Lung microvascular endothelial cell (primary cell): Measurements from ENCODE around the gene TMEM151B. TPM values are rescaled to one million over a fixed set of nuclear protein-coding genes. Genes with fewer than 3 reads are reported as not detected.
A peak's percentile ranks its signal among the peaks of the same experiment; 100 is the strongest.

Experiments used
- DNase-seq, 2 donors: peaks; one replicate each; pipeline versions ENCODE4 v3.0.0 to v3.0.0-alpha.2; 2010; ENCODE audit warnings: low read depth in 2 of 2
- total RNA-seq: library from RNA; depleted of rRNA; stranded (reverse); fragments of >200 nt; gene quantifications from 2 replicates; pipeline ENCODE4 v1.2.1, GENCODE V29; 2014

TMEM151B gene
- total RNA-seq, 1 donor from 2014 or later: not detected

- DNase-seq: no peak
Observed at GRCh38 chr6:44264154-44265006, 5.9 kb upstream of the TMEM151B start.

GRCh38 chr6:44265007-44265721 lies 5.1 kb upstream of the TMEM151B start, which contains the start of gene NFKBIE:
Gene NFKBIE, minus strand, starts transcription at chr6:44265551. Its CDS starts 205 bp downstream, at chr6:44265346.
- DNase-seq: peak; percentile 91 to 94

- no peak for DNase-seq
Observed at GRCh38 chr6:44265722-44266233, 4.5 kb upstream of the TMEM151B start.

GRCh38 chr6:44266347-44266746 lies 3.9 kb upstream of the TMEM151B start:
- DNase-seq: no peak

GRCh38 chr6:44267252-44267651 lies 3.0 kb upstream of the TMEM151B start:
- no peak for DNase-seq

- DNase-seq: peak; percentile 55 to 75
Observed at GRCh38 chr6:44268095-44268628, 2.1 kb upstream of the TMEM151B start.

- DNase-seq: no peak
Observed at GRCh38 chr6:44269178-44269920, 901 bp upstream of the TMEM151B start.

- DNase-seq: no peak
Observed at GRCh38 chr6:44270526-44271405, 516 bp downstream of the TMEM151B start.

GRCh38 chr6:44271406-44271723 lies 1.1 kb downstream of the TMEM151B start:
- DNase-seq: no peak

- DNase-seq: no peak
Observed at GRCh38 chr6:44271914-44272313, 1.7 kb downstream of the TMEM151B start.

GRCh38 chr6:44272529-44272928 lies 2.3 kb downstream of the TMEM151B start:
- DNase-seq: no peak

GRCh38 chr6:44272999-44273566 lies 2.8 kb downstream of the TMEM151B start:
- no peak for DNase-seq

GRCh38 chr6:44273617-44274016 lies 3.4 kb downstream of the TMEM151B start:
- DNase-seq: no peak

GRCh38 chr6:44275271-44275748 lies 5.1 kb downstream of the TMEM151B start:
- no peak for DNase-seq

GRCh38 chr6:44275749-44276648 lies 5.7 kb downstream of the TMEM151B start:
- DNase-seq: no peak

- DNase-seq: no peak
Observed at GRCh38 chr6:44276667-44277640, 6.7 kb downstream of the TMEM151B start.

- no peak for DNase-seq
Observed at GRCh38 chr6:44277763-44278162, 7.5 kb downstream of the TMEM151B start.

- DNase-seq: no peak
Observed at GRCh38 chr6:44278315-44278714, 8.1 kb downstream of the TMEM151B start.
